Astrocyte of the hippocampus (primary cell): ENCODE measurements around the gene TMEM183A.

Experiments used
- DNase-seq: peaks from one replicate; pipeline ENCODE4 v3.0.0; 2011; ENCODE audit warnings: low read depth, low spot score

The TMEM183A gene

DNA sequence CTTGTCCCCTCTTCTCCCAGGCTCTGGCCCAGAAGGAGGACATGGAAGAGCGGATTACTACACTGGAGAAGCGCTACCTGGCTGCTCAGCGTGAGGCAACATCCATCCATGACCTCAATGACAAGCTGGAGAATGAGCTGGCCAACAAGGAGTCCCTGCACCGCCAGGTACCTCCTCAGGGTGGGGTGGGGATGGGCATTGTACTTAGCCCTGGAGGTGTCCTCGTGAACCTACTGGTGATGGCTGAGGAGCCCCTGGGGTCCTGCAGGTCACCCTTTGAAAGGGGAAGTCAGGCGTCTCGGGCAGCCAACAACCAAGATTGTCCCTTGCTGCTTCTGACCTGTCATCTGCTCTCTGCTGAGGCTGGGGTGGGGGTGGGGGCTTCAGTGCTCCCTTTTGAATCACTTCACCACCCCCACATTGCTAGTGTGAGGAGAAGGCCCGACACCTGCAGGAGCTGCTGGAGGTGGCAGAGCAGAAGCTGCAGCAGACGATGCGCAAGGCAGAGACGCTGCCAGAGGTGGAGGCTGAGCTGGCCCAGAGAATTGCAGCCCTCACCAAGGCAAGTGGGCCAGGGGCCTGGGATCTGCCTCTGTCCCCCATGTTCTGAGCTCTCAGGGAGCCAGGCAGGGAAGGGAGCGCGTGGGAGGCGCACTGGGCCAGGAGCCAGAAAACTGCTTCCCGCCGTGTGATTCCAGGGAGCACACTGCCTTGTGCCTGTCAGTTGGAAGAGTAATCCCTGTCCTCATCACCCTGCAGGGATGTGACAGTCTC, 38.8 kb downstream of the TMEM183A start:
- no peak for DNase-seq

DNA sequence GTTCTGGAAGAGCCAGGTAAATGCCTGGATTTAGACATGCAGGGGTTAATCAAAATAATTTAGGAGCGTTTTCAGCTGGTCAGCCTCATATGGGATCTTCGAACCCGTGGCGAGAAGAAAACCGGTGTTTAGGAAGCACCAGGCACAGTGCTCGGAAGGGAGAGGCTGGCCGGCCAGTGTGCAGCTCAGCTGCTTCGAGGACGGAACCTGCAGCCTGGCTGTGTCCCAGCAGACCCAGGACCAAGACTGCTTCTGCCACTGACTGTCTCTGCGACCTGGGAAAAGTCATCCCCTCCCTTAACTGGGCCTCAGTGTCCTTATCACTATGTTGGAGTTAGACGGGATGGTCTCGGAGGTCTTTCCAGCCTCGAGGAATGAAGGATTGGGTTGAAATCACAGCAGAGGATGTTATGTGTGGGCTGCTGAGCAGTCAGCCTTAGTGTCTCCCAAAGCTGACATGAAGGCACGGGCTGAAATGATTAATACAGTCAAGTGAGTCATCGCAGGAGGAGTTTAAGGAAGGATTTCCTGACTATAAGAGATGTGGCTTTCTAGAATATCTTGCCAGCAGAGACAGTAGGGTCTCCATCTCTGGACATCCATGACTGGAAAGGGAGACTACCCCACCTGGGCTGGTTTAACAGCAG, 39.9 kb downstream of the TMEM183A start:
- DNase-seq = peak; percentile 73

DNA sequence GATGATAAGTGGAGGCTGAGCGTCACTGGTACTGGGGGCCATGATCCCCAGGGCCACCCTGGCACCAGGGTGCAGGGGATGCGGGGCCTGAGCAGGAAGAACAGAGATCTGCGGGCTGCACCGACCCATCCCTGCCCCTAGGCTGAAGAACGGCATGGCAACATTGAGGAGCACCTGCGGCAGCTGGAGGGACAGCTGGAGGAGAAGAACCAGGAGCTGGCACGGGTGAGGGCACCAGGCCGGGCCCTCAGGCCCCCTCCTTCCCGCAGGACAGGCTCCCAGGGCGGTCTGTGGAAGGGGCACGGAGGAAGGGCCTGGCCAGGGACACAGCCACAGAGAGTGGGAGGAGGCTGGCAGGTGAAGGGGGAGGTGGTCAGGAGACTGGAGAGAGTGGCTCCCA, 40.9 kb downstream of the TMEM183A start:
- DNase-seq = no peak

DNA sequence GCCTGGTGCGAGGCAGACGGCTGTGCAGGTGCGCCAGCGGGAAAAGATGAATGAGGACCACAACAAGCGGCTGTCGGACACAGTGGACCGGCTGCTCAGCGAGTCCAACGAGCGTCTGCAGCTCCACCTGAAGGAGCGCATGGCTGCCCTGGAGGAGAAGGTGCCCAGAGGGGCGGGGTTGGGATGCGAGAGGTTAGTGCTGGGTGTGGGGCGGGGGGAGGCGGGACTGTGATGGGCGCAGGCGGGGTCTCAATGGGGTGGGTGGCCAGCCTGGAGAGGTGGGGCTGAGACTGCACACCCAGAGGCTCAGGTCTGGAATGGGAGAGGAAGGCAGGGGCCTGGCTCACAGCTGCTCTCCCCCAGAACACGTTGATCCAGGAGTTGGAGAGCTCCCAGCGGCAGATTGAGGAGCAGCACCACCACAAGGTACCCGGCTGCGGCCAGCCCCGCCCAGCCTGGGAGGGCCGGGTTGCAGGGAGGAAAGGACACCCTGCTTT, 41.4 kb downstream of the TMEM183A start:
- peak; percentile 36 for DNase-seq

DNA sequence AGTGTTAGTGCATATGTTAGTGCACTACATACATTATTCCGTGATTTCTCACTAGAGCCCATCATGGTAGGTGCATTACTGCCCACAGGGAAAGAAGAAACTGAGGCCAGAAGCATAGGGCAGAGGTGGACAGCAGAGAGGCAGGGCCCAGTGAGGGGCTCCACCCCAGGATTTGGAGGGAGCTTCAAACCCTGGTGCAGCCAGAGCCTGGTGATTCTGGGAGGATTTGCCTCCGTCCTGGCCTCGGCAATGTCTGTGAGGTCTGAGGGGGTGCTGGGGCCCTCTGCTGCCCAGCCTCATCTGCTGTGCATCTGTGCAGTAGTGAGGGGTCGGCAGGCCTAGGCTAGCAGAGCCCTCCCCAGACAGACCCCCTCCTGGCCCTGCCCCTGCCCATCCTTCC, 41.9 kb downstream of the TMEM183A start:
- no peak for DNase-seq

DNA sequence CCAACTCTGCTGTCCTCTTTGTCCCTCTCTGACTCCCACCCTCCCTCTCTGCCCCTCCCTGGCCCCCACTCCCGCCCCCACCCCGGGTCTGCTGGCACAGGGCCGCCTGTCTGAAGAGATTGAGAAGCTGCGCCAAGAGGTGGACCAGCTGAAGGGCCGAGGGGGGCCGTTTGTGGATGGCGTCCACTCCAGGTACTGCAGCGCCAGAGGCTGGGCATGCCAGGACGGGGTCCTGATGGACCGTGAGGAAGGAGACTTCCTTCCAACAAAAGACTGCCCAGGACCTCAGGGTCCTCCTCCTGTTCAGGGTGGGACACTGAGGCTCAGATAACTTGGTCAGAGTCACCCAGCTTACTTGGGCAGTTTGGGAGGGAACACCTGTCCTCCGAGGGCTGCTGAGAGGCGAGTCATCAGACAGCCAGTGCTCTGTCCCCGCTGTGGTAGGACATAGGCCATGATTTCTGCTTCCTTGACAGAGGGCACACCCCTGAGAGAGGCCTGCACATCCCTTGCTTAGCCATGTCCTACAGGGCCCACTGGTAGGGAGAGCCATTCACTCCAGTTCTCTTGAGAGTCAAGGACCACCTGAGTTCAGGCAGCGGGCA, 42.5 kb downstream of the TMEM183A start:
- DNase-seq = no peak

DNA sequence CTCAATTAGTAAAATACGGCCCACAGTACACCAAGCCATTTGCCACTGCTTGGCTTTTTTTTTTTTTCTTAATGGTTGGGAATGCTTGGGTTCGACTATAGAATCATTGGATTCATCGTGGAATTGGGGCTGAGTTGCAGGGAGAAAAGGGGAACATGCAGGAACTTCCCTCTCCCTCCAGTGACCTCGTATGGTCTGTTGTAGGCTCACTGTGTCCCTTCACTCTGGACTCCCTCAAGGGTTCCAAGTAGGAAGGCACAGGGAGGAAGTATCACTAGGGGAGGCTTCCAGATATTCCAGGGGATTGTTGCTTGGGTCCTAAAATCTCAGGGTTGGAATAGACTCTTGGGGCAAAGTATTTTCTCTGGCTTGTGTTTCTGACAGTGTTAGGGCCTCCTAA, 43.7 kb downstream of the TMEM183A start:
- no peak for DNase-seq

DNA sequence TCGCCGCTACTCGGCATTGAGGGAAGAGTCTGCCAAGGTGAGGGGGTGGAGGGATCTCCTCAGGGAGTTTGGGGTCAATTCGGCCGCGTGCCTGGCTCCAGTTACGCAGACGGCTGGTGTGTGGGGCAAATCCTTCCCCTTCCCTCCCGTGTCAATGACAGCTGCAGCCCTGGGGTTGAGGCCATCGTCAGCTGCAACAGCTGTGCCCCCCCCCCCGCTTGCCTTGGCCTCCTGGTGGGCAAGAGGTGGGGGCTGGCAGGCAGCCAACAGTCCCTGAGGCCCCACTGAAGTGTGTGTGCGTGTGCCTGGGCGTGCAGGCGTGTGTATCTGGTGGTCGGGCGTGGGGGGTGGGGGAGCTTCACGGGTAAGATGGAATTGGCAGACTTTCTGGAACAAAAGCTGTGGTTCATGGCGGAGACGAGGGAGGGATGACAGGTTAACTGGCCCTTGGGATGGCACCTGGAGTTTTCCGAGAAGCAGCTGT, 44.7 kb downstream of the TMEM183A start:
- DNase-seq = no peak

DNA sequence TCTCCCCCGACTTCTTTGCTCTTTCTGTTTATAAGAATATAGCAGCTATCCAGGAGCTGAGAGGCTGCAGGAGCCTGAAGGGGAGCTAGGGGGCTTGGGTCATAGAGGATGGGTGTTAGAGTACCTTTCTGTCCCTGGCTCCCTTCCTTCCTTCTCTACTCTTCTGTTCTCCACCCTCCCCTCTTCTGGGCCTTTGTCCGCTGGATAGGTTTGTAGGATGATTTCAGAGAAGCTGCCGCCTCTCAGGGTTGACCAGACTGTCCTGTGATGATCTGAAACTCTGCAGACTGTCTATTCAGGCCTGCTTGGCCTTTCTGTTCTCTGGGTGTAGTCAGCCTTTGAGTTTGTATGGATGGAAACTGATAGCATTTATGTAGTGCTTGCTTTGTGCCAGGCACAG, 45.4 kb downstream of the TMEM183A start:
- no peak for DNase-seq

DNA sequence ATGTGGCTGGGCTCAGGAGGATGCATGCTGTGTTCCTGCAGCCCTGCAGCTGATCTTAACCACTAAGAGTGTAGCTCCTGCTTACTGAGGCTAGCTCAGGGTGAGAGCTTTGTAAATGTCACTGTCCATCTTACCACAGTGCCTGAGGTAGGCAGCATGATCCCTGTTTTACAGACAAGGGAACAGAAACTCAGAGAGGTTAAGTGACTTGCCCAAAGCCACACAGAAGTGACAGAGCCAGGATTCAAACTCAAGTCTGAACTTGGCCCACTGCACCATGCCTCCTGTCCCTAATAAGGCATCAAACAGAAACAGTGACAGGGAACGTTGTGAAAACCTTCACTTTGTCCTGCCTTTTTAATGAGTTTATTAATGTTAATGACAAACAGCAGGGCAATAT, 47.0 kb downstream of the TMEM183A start:
- no peak for DNase-seq

DNA sequence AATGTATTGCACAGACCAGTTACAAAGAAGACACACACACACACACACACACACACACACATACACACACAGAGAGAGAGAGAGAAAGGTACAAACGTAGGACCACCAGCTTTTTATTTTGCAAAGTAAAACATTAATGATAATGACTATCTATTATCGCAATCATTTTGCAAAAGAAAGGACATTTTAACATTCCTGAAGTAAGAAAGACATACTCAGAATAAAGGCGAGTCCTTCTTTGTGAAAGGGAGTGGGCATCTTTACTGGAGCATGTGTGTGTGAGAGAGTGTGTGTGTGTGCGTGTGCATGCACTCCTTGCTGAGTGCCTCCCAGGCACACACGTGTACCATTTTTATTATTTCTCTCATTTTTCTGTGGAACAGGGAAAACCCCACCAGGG, 47.5 kb downstream of the TMEM183A start:
- no peak for DNase-seq

DNA sequence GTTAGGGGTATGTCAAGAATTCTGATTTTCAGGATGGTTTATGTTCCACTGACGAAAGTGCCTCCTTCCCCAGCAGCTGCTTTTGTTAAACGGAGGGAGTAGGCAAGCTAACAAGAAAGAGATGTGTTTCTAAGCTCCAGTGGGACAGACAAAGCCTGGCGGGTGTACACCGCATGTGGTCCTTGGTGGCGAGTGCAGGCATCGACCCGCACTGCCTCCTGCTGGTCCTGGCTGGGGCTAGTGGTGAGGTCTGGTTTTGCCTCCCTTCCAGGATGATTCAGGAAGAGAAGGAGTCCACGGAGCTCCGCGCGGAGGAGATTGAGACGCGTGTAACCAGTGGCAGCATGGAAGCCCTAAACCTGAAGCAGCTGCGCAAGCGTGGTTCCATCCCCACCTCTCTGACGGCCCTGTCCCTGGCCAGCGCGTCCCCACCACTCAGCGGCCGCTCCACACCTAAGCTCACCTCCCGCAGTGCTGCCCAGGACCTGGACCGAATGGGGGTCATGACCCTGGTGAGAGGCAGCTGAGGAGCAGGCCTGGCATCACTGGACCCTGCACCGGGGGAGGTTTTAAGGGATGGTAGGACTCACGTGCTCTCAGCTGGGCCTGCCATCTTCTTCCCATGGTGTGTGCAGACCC, 48.1 kb downstream of the TMEM183A start:
- no peak for DNase-seq

DNA sequence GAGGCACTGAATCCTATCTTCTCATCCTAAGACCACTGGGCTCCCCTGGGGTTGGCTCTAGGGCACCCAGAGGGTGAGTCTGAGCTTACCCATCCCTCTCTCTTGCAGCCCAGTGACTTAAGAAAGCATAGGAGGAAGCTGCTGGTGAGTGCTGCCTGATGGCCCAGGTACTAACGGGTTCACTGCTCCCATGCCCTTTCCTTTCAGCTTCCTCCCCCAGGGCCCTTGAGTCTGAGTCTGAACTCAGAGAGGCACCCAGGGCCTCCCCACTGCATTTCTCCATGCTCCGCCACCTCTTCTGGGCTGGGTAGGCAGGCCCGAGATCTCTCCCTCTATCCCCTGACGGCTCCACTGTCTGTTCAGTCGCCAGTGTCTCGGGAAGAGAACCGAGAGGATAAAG, 48.8 kb downstream of the TMEM183A start:
- DNase-seq = no peak

DNA sequence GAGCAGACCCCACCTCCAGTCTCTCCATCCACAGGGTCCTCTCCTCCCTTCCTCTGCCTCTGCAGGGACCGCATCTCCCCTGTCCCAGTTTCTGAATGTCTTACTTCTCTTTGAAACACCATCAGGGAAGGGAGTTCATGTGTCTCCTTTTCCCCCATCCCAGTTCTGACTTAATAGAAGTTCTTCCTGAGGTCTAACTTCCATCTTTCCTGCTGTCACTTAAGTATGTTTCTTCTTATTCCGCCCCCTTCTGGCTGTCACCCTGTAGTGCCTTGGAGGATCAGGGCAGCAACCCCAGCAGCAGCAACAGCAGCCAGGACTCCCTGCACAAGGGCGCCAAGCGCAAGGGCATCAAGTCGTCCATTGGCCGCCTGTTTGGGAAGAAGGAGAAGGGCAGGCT, 49.3 kb downstream of the TMEM183A start:
- no peak for DNase-seq

DNA sequence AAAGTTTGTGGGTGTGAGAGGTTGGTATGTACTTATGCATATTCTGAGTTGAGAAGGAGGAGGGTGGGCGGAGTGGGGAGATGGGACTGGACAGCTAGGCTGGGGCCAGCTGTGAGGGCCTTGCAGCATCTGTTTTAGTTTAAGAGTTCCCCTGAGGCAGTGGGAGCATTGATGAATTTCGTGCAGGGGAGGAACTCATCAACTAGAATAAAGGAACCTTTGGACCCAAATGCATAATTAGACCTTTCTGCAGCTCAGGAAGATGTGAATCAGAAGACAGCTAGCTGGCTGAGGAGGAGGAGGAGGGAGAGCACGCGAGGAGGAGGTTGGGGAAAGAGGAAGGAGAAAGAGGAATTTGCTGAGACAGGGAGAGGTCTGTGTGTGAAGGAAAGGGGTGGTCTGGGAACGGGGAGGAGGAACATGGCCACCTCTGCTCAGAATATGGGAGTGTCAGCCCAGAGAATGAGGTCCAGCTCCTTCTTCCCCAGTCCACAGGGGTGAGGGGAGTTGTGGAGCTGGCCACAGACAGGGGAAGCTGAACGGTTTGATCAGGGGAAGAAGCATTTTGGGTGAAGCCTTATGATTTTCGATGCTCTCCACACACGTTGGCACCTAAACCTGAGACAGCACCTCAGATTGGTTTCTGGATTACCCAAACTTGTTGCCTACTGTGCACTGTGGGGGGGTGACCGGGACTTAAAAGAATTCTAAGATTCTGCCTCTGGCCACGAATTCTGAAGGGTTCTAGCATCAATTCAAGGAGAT, 50.9 kb downstream of the TMEM183A start:
- DNase-seq = no peak

DNA sequence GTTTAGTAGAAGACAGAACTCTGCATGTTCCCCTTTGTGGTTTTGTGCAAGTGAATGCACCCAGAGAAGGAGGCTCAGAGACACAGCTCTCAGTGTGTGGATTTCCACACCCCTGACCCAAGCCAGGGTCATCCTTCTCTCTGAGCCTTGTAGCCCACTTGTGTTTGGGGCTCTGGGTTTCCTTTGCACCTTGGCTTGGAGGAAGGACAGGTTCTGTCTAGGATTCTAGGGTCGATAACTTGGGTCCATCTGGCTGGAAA, 51.4 kb downstream of the TMEM183A start:
- no peak for DNase-seq

DNA sequence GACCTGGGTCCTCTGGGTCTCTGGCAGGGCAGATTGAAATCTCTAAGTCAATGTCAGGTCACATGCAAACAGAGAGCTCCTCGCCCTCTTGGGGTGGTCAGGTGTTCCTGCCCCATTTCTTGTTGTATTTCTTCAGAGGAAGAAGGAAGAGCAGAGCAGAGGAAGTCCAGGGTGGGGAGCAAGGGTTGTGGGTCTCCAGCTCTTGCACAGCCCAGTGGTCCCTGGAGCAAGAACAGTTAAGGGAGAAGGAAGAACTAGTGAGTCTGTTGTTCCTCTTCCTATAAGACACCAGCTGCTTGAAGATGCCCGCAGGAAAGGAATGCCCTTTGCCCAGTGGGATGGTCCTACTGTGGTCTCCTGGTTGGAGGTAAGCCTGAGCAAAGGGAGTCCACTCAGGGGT, 52.3 kb downstream of the TMEM183A start:
- DNase-seq = no peak

DNA sequence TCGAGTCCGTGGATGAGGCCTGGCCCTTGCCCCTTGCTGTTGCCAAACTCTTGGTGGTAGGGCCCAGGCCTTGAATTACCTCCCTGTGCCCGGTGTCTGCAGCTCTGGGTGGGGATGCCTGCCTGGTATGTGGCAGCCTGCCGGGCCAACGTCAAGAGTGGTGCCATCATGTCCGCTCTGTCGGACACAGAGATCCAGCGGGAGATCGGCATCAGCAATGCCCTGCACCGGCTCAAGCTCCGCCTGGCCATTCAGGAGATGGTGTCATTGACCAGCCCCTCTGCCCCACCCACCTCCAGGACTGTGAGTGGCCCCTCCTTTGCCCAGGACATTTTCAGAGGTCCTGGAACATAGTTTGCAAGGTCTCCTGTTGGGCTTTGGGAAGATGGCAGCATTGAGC, 52.9 kb downstream of the TMEM183A start:
- DNase-seq = no peak

DNA sequence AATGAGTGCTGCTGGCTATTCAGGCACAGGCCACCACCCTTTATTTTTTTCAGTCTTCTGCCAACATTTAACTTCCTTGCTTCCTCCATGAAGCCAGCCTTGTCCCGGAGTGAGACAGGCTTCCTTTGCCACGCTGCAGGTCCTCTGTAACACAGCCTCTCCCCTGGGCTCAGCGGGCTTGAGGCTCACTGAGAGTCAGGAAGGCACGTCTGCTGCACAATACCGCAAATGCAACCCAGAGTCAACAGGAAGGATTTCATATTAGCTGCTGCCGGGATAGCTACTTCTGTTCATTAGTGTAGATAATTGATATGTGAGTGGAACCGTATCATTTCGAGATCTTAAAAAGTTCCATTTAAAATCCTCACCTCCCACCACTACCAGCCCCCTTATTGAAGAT, 56.1 kb downstream of the TMEM183A start:
- no peak for DNase-seq

DNA sequence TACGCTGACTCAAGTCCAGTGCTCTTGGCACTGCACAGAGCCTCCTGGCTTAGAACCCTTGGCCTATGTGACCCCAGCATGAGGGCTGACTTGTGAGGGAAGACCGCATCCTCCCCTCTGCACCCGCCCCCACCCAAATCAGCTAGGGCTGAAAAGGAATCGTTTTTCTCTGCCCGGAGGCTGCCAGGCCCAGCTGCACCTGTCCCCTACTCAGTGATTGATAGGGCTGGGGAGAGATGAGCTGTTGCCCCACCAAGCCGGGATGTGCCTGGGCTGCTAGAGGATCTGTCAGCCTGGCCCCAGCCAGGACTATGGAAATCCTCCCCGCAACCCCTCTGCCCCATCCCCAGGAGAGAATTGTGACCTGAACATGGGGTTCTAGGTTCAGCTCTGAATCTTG, 58.0 kb downstream of the TMEM183A start:
- DNase-seq = no peak

DNA sequence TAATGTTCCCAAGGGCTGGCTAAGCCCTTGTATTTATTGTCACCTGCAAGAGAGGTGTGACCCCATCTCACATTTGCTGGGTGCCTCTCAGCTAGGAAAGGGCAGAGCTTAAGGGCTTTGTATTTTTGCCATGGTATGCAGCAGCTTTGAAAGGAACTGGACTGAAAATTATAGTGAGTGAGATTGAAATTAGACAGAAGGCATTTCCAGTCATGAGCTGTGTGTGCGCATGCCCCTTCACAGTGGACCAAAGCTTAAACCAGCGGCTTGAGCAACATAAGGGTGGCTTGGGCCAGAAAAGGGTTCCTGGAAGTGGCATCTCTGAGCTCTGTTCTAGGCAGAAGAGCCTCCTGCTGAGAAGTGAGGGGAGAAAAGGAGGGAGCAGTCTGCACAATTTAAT, 58.8 kb downstream of the TMEM183A start:
- DNase-seq = no peak

DNA sequence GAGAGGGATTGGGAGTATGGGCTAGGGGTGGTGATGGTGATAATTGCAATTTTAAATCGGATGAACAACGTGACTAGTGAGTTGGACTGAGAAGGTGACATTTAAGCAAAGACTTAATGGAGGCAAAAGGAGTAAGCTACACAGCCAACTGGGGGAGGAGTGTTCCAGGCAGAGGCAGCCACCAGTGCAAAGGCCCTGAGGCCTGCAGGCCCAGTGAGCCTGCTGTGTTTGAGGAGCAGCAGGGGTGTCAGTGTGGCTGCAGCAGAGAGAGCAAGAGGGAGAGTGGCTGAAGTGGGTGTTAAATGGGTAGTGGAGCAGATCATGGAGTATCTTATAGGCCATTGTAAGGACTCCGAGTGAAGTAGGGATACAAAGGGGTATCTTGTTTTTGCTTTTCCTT, 59.8 kb downstream of the TMEM183A start:
- DNase-seq = no peak
